Renal pelvis (tissue), 4 donors: ENCODE measurements around the gene SH3RF3. TPM values are rescaled to one million over a fixed set of nuclear protein-coding genes. Genes with fewer than 3 reads are reported as not detected.

ENCODE experiments used
- DNase-seq: peaks from one replicate; pipeline ENCODE4 v3.0.0-alpha.2; 2013
- polyA plus RNA-seq, 3 donors: library from polyadenylated mRNA; unstranded; fragments of 120-200 nt; gene quantifications; one replicate each; pipeline ENCODE4 v1.2.1, GENCODE V29; 2013; ENCODE audit not compliant: insufficient read length in 3 of 3

Gene SH3RF3
- polyA plus RNA-seq, 3 donors: 3.8 to 5.6 (median 5.6) TPM

- DNase-seq: no peak
These were observed 204.6 kb downstream of the SH3RF3 start for GRCh38 chr2:109333414-109334210.

DNA sequence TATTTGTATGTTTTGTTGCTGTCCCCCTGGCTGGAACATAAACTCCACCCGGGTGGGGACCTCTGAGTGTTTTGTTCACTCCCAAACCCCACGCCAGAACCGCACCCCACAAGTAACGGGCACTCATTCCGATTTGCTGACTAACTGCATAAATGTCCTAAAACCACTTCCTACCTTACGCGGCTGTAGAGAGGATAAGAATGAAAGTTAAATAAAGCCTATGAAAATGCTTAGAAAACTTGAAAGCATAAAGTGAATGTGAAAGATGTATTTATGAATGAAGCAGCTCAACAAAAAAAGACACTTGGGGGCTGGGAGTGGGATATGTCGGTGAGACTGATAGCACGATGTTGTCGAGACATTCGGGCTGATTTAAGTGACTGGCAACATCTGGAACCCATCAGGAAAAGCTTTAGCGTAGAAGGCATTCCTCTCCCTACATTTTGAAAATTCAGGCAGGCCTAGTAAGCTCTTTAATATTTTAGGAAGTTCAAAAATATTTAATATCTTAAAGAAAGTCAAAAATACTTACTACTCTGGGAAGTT is 206.7 kb downstream of the SH3RF3 start:
- no peak for DNase-seq

DNA sequence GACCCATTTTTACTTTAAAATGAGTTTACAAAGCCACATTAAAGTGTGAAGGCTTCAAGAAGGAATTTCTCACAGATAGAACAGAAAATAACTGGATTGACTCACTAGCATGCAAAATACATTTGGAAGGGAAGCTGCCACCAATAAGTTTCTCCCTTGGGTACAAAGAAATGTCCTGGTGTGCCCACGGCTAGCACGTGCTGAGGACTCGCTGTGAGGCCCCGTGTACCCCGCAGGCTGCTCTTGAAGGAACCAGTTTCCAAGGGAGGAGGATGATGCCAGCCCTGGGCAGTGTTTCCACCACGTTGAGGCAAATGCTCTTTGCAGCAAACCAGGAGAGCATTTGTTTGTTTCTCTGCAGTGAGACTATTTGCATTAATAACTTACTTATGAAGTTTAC is 207.3 kb downstream of the SH3RF3 start:
- no peak for DNase-seq

- no peak for DNase-seq
These were observed 208.2 kb downstream of the SH3RF3 start for GRCh38 chr2:109337221-109337620.

DNA sequence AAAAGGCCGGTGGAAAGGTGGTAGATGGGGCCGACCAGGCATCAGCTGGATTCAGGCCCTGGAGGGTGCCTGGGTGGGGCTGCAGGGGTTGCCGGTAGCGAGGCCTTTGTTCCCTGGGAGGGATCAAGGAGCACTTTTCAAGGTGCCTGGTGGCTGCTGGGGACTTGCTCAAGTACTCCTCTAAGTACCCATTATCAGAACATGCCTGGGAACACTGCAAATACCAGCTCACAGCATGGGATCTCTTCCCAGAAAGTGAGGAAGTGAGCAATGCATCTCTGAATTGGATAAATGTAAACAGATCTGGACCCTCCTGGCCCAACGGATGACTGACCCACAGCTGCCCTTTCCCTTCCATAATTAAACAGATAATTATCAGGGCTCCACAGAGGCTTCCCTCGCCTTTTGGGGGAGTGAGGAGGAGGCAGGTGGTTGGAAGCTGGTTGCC is 210.5 kb downstream of the SH3RF3 start:
- DNase-seq: no peak

GRCh38 chr2:109340381-109340780 is 211.4 kb downstream of the SH3RF3 start:
- DNase-seq: no peak

DNA sequence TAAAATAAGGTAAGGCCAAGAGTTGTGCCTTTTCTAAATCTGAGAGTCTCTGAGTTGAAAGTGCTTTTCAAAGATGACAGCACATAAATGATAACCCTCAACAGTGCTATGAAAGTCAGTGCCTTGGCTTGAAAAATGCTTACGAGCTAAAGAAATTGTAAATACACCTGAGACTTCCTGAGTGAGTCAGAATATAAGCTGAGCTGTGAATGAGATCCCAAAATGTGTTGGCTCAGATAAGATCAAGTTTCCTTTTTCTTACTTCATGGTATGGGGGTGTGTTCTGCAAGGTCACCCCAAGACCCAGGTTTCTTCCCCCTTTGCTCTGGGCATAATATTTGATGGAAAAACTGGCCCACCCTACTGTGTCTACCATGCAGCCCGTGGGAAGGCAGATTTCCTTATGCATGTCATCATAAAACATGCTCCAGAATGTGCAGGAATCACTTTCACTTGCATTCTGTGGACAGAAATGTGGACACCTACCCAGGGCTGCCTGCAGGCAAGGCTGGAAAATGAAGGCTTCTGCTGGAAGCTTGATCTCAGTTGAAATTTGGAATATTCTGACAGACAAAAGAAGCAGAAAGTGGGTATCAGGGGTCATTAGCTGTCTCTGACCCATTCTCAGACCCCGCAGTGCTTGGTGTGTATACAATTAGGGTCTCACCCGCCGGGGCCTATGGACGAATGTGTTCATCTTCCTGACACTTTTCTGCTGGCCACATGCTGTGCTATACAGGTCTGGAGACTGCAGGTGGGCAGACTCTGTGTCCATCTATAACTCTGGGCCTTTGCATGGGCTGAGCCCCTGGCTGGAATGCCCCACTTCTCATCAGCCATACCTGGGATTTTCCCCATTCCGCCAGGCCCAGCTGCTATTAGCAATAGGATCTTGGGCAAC is 212.6 kb downstream of the SH3RF3 start:
- no peak for DNase-seq

- DNase-seq: no peak
These were observed 213.3 kb downstream of the SH3RF3 start for GRCh38 chr2:109342256-109342850.

- no peak for DNase-seq
These were observed 213.9 kb downstream of the SH3RF3 start for GRCh38 chr2:109342930-109343329.

- DNase-seq: no peak
These were observed 214.5 kb downstream of the SH3RF3 start for GRCh38 chr2:109343460-109343859.

DNA sequence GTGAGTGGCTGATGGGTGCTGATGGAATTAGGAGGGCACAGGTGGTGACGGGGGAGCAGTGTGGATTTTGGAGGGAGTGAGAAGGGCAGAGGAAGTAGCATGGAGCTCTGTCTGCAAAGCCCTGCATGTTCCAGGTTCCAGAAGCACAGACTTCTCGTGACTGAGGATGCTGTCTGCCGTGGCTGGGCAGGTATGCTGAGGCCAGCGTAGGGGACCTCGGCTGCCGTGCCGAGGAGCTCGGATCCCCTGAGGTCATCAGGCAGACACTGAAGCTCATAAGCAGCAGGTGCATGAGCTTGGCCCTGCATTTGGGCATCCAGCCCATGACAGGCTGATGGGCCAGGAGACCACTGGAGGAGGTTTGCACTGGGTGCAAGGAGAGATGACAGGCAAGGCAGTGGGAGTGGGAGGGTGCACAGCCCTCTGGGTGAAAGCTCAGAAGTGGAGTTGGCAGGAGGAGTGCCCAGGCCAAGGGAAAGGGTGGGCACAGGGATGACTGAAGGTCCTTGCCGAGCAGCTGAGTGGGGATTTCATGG is 215.3 kb downstream of the SH3RF3 start:
- DNase-seq: no peak

GRCh38 chr2:109345091-109345490 is 216.1 kb downstream of the SH3RF3 start:
- DNase-seq: no peak

GRCh38 chr2:109345653-109346480 is 216.9 kb downstream of the SH3RF3 start:
- no peak for DNase-seq

GRCh38 chr2:109346601-109347228 is 217.7 kb downstream of the SH3RF3 start:
- no peak for DNase-seq

GRCh38 chr2:109347626-109348025 is 218.6 kb downstream of the SH3RF3 start:
- DNase-seq: no peak

- DNase-seq: no peak
These were observed 219.2 kb downstream of the SH3RF3 start for GRCh38 chr2:109348190-109348589.

DNA sequence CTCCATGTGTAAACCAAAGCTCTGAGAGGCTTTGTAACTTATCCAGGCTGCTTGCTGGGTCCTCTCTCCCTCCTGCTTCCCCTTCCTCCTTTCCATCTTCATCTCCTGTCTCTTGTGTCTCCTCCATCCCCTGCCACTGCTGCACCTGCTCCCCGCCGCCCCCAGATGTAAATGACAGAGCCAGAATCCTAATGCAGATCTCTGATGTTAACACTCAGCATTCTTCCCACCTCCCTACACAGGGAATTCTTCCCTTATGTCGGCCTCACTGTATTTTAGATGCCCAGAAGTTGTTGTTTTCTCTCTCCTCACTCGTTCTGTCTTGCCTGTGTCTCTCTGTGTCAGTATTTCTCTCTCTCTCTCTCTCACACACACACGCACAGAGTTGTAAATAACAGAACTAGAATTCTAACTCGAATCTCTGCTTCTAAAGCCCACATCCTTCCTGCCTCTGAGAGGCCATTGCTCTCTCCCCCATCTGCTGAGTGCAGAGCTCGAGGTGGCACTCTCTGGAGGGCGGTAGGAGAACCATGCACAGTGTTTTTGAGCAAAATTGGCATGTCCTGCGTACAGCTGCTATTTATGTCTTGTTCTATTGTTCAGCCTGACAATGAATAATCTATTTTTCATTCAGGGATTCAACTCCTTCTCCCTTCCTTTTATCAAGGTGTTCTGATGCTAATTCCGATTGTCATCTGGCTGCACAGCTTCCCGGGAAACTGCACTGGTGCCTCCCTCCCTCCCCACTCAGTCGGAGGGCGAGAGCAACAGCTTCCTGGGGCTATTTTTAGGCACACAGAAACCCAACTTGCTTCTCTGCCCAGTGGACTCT is 219.9 kb downstream of the SH3RF3 start:
- no peak for DNase-seq

DNA sequence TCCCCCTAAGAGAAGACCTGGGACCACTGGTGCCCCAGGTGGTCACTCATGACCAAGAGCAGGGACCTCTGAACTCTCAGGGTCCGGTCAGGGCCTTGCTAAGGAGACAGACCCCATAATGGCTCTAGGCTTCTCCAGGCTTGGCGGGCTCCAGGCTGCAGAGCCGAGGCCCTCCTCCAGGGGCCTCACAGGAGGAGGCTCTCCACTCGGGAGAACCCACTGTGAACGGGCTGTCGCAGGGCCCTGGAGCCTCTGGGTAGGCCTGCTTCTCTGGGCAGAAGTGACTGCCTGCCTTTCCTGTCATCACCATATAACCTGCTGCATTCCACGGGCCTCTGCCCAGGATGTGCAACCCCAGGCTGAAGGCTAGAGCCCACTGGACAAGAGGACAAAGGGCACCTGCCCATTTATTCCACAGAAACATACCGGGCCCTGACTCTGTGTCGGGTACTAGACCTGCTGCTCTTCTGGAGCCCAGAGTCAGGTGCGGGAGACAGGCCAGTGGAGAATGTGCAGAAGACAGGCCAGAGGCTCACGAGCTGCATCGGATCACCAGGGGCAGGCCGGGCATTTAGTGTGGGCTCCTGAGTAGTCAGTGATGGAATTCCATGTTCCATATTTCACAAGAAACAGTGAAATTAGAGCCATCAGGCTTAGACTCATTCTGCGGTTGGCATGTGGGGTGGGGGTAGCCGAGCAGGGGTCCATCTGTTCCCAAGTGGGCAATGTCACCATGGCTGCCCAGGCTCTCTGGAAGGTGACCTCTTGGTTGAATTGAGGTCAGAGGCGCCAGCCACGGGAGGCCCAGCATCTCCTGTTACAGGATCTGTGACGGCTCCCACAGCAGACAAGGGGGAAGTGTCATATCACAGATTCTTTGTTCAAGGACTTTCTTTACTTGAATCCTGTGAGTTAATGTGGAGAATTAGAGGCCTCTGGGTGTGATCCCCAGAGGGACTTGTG is 220.8 kb downstream of the SH3RF3 start:
- no peak for DNase-seq
